NCI-H1105 (cell line): ENCODE data around the gene EFNB2.

Source experiments
- DNase-seq: peaks from one replicate; lab custom pipeline; 2025; lab: John Stamatoyannopoulos, UW

EFNB2 gene

GRCh38 chr13:106525865-106526264 lies 9.6 kb downstream of the EFNB2 start:
- DNase-seq: no peak

- no peak for DNase-seq
Measured at GRCh38 chr13:106524108-106524507, 11.4 kb downstream of the EFNB2 start.

- DNase-seq: peak; percentile 85
Measured at GRCh38 chr13:106523576-106523975, 11.9 kb downstream of the EFNB2 start.

- no peak for DNase-seq
Measured at GRCh38 chr13:106522898-106523525, 12.4 kb downstream of the EFNB2 start.

GRCh38 chr13:106522112-106522705 lies 13.3 kb downstream of the EFNB2 start:
- DNase-seq: peak; percentile 57

GRCh38 chr13:106521095-106521799 lies 14.2 kb downstream of the EFNB2 start:
- DNase-seq: no peak

- no peak for DNase-seq
Measured at GRCh38 chr13:106520251-106521054, 15.0 kb downstream of the EFNB2 start.

GRCh38 chr13:106518512-106518911 lies 16.9 kb downstream of the EFNB2 start:
- no peak for DNase-seq

- no peak for DNase-seq
Measured at GRCh38 chr13:106517109-106517847, 18.2 kb downstream of the EFNB2 start.

GRCh38 chr13:106515635-106516254 lies 19.7 kb downstream of the EFNB2 start:
- no peak for DNase-seq

GRCh38 chr13:106514928-106515634 lies 20.4 kb downstream of the EFNB2 start:
- DNase-seq: no peak

- DNase-seq: peak; percentile 74
Measured at GRCh38 chr13:106513025-106513983, 22.2 kb downstream of the EFNB2 start.

GRCh38 chr13:106507560-106508274 lies 27.7 kb downstream of the EFNB2 start:
- no peak for DNase-seq

- DNase-seq: no peak
Measured at GRCh38 chr13:106506286-106506685, 29.2 kb downstream of the EFNB2 start.

- DNase-seq: no peak
Measured at GRCh38 chr13:106505732-106506131, 29.7 kb downstream of the EFNB2 start.

GRCh38 chr13:106505295-106505694 lies 30.2 kb downstream of the EFNB2 start:
- no peak for DNase-seq

GRCh38 chr13:106503730-106504453 lies 31.6 kb downstream of the EFNB2 start:
- peak; percentile 81 for DNase-seq

GRCh38 chr13:106503272-106503671 lies 32.2 kb downstream of the EFNB2 start:
- DNase-seq: no peak
